Liver (tissue), 9 donors: Measurements from ENCODE around the gene PRKAA1. TPM values are rescaled to one million over a fixed set of nuclear protein-coding genes. Genes with fewer than 3 reads are reported as not detected.

ENCODE experiments used
- DNase-seq: peaks from one replicate; pipeline ENCODE4 v3.0.0-alpha.2; 2017; ENCODE audit warnings: low spot score
- H3K27ac ChIP-seq, 2 donors: one replicate each; pipeline ENCODE4 v1.7.0; 2013; ENCODE audit warnings: inconsistent platforms in 2 of 2, low read length in 2 of 2, control low read depth in 1 of 2, low read depth in 1 of 2, mild to moderate bottlenecking in 1 of 2
- H3K27me3 ChIP-seq, 4 donors: one replicate each; pipeline versions ENCODE4 v1.6.1 to v1.7.0; 2013; ENCODE audit warnings: low read length in 3 of 4, inconsistent platforms in 1 of 4, mild to moderate bottlenecking in 1 of 4, moderate library complexity in 1 of 4; ENCODE audit not compliant: control insufficient read depth in 4 of 4, insufficient read depth in 4 of 4
- H3K36me3 ChIP-seq, 4 donors: one replicate each; pipeline versions ENCODE4 v1.6.1 to v1.7.0; 2013; ENCODE audit warnings: low read length in 3 of 4, mild to moderate bottlenecking in 3 of 4, low read depth in 1 of 4, moderate library complexity in 1 of 4; ENCODE audit not compliant: control insufficient read depth in 4 of 4, insufficient read depth in 3 of 4
- H3K4me1 ChIP-seq, 4 donors: one replicate each; pipeline versions ENCODE4 v1.6.1 to v1.7.0; 2013; ENCODE audit warnings: low read length in 3 of 4, mild to moderate bottlenecking in 3 of 4, moderate library complexity in 1 of 4; ENCODE audit not compliant: control insufficient read depth in 4 of 4, insufficient read depth in 4 of 4
- H3K4me3 ChIP-seq, 3 donors: one replicate each; pipeline versions ENCODE4 v1.6.1 to v1.7.0; 2013; ENCODE audit warnings: low read length in 3 of 3, control low read depth in 1 of 3, low read depth in 1 of 3, mild to moderate bottlenecking in 1 of 3
- H3K9ac ChIP-seq, 2 donors: one replicate each; pipeline ENCODE4 v1.7.0; 2013; ENCODE audit warnings: low read length in 2 of 2, mild to moderate bottlenecking in 2 of 2, moderate library complexity in 2 of 2, control low read depth in 1 of 2, low read depth in 1 of 2
- H3K9me3 ChIP-seq, 4 donors: one replicate each; pipeline versions ENCODE4 v1.6.1 to v1.7.0; 2013; ENCODE audit warnings: low read length in 3 of 4; ENCODE audit not compliant: control insufficient read depth in 4 of 4
- CTCF ChIP-seq: fragments of 150-350 bp; IDR thresholded peaks from 2 replicates; pipeline ENCODE4 v1.5.1; 2017; ENCODE audit warnings: improper control_type of control experiment, low read depth, low read length; ENCODE audit not compliant: missing input control
- EGR1 ChIP-seq, 2 donors: IDR thresholded peaks; 2 replicates each; pipeline ENCODE4 v1.6.1; 2016 to 2018; ENCODE audit warnings: antibody characterized with exemption in 2 of 2, low read depth in 2 of 2
- FOXA1 ChIP-seq: IDR thresholded peaks from 2 replicates; pipeline ENCODE4 v1.6.1; 2016; ENCODE audit warnings: antibody characterized with exemption
- FOXA2 ChIP-seq: IDR thresholded peaks from 2 replicates; pipeline ENCODE4 v1.6.1; 2016; ENCODE audit warnings: antibody characterized with exemption
- GABPA ChIP-seq, 2 donors: IDR thresholded peaks in 1 of 2; conservative IDR thresholded peaks in 1 of 2; 2 replicates each; pipeline ENCODE4 v1.6.1; 2016; ENCODE audit warnings: antibody characterized with exemption in 2 of 2, mild to moderate bottlenecking in 1 of 2, moderate library complexity in 1 of 2
- HNF4A ChIP-seq, 2 donors: conservative IDR thresholded peaks; 2 replicates each; pipeline ENCODE4 v1.6.1; 2016; ENCODE audit warnings: antibody characterized with exemption in 2 of 2, mild to moderate bottlenecking in 2 of 2
- HNF4G ChIP-seq: IDR thresholded peaks from 2 replicates; pipeline ENCODE4 v1.6.1; 2016; ENCODE audit warnings: antibody characterized with exemption
- JUND ChIP-seq, 2 donors: IDR thresholded peaks; 2 replicates each; pipeline ENCODE4 v1.6.1; 2016; ENCODE audit warnings: antibody characterized with exemption in 2 of 2
- MAX ChIP-seq: IDR thresholded peaks from 2 replicates; pipeline ENCODE4 v1.6.1; 2016; ENCODE audit warnings: antibody characterized with exemption
- NR2F2 ChIP-seq: IDR thresholded peaks from 2 replicates; pipeline ENCODE4 v1.6.1; 2016; ENCODE audit warnings: antibody characterized with exemption
- RAD21 ChIP-seq, 2 donors: IDR thresholded peaks; 2 replicates each; pipeline ENCODE4 v1.6.1; 2016; ENCODE audit warnings: antibody characterized with exemption in 2 of 2, mild to moderate bottlenecking in 2 of 2
- RXRA ChIP-seq, 2 donors: IDR thresholded peaks; 2 replicates each; pipeline ENCODE4 v1.6.1; 2017 to 2018; ENCODE audit warnings: antibody characterized with exemption in 2 of 2, mild to moderate bottlenecking in 1 of 2
- SP1 ChIP-seq: IDR thresholded peaks from 2 replicates; pipeline ENCODE4 v1.6.1; 2018; ENCODE audit warnings: antibody characterized with exemption, mild to moderate bottlenecking
- TAF1 ChIP-seq: conservative IDR thresholded peaks from 2 replicates; pipeline ENCODE4 v1.6.1; 2016; ENCODE audit warnings: antibody characterized with exemption, mild to moderate bottlenecking
- YY1 ChIP-seq: IDR thresholded peaks from 2 replicates; pipeline ENCODE4 v1.6.1; 2016; ENCODE audit warnings: antibody characterized with exemption, mild to moderate bottlenecking
- ZBTB33 ChIP-seq: IDR thresholded peaks from 2 replicates; pipeline ENCODE4 v1.6.1; 2016; ENCODE audit warnings: antibody characterized with exemption
- WGBS: extraction: QIAGEN DNeasy Blood & Tissue Kit; methylation state at CpG from one replicate; pipeline ENCODE4 v1.1.7; 2013; 5-methylcytosine and 5-hydroxymethylcytosine counted together
- polyA plus RNA-seq, 2 donors: library from polyadenylated mRNA; stranded (reverse) in 1 of 2; unstranded in 1 of 2; fragments of 200-250 nt in 1 of 2; fragments of >200 nt in 1 of 2; fragmentation: Nextera tagmentation in 1 of 2; extraction: Ambion mirVana in 1 of 2; gene quantifications; one replicate each; pipeline versions ENCODE4 v1.2.1 to v1.2.3, GENCODE V29; 2013 to 2015
- total RNA-seq, 2 donors: library from RNA; depleted of rRNA; stranded (reverse); fragments of >200 nt; gene quantifications; one replicate each; pipeline ENCODE4 v1.2.3, GENCODE V29; 2014
- donor health status: healthy.
- donor health status: healthy.
- donor health status: healthy.
- donor health status: healthy.
- donor health status: healthy.

Gene PRKAA1
- total and polyA plus RNA-seq, 4 donors = 23.7 to 105 (median 42.4) TPM

GRCh38 chr5:40778133-40778532, 20.0 kb downstream of the PRKAA1 start:
- DNase-seq = no peak
- 94% methylated on average over 1 of the region's 1 CpG for WGBS
- Histone ChIP-seq H3K4me3 (no peak overlapping the region), H3K4me1 (peaks cover 11 to 38% (median 24%) of the 10 kb centered on the region in 4 donors), H3K9me3 (no peaks in the 10 kb centered on the region), H3K27ac (no peak overlapping the region), H3K9ac (no peak overlapping the region), H3K36me3 (peaks cover 1 to 15% (median 7%) of the 10 kb centered on the region in 4 donors), H3K27me3 (no peaks in the 10 kb centered on the region)
- no peak for TF ChIP-seq TAF1
- no peak for TF ChIP-seq CTCF
- no peak for TF ChIP-seq HNF4A (conservative IDR thresholded peaks at IDR 0.05)
- TF ChIP-seq RAD21 (IDR thresholded peaks at IDR 0.05) = no peak
- TF ChIP-seq GABPA (IDR thresholded peaks at IDR 0.05 in 1 of 2, conservative IDR thresholded peaks at IDR 0.05 in 1 of 2) = no peak
- no peak for TF ChIP-seq FOXA1
- no peak for TF ChIP-seq JUND (IDR thresholded peaks at IDR 0.05)
- TF ChIP-seq ZBTB33 = no peak
- no peak for TF ChIP-seq MAX
- no peak for TF ChIP-seq NR2F2
- TF ChIP-seq RXRA (IDR thresholded peaks at IDR 0.05) = no peak

- no peaks in the 10 kb centered on the region for H3K27me3 ChIP-seq
- no peak overlapping the region for H3K4me3 ChIP-seq
- H3K9me3 ChIP-seq = no peaks in the 10 kb centered on the region
- H3K4me1 ChIP-seq = peaks cover 11 to 32% (median 24%) of the 10 kb centered on the region in 4 donors
- TF ChIP-seq FOXA2 = no peak
- TF ChIP-seq EGR1 (IDR thresholded peaks at IDR 0.05; ENCODE audit: low read depth in 2 of 2) = no peak
- no peak for TF ChIP-seq ZBTB33
- TF ChIP-seq RXRA (IDR thresholded peaks at IDR 0.05) = no peak
- no peak for TF ChIP-seq YY1
- TF ChIP-seq SP1 = no peak
- TF ChIP-seq HNF4A (conservative IDR thresholded peaks at IDR 0.05) = no peak
- TF ChIP-seq HNF4G = no peak
- no peak for TF ChIP-seq RAD21 (IDR thresholded peaks at IDR 0.05)
- no peak overlapping the region for H3K27ac ChIP-seq
- no peak for DNase-seq
- H3K36me3 ChIP-seq = peaks cover 0 to 20% (median 11%) of the 10 kb centered on the region in 4 donors
- H3K9ac ChIP-seq = no peak overlapping the region
- 82% methylated on average over 1 of the region's 1 CpG for WGBS
Observed at GRCh38 chr5:40776658-40776977, 21.6 kb downstream of the PRKAA1 start.
